Keratinocyte (primary cell): ENCODE data around the gene RHD. TPM values are rescaled to one million over a fixed set of nuclear protein-coding genes. Genes with fewer than 3 reads are reported as not detected.

Experiments used
- DNase-seq: peaks from one replicate; pipeline ENCODE4 v3.0.0-alpha.2; 2011; ENCODE audit warnings: low read depth, missing footprints, low spot score
- FAIRE-seq: peaks from 2 replicates; lab custom pipeline; 2011; peaks lifted over from hg19 to GRCh38; lab: Jason Lieb, UNC
- H2AFZ ChIP-seq: 2 replicates; pipeline ENCODE4 v1.6.0; 2012; ENCODE audit warnings: low read length, control low read depth, inconsistent platforms; ENCODE audit not compliant: control insufficient read depth
- H3K27ac ChIP-seq: 2 replicates; pipeline ENCODE4 v1.5.1; 2011; ENCODE audit warnings: low read length; ENCODE audit not compliant: control insufficient read depth, insufficient read depth
- H3K27me3 ChIP-seq: 3 replicates; pipeline ENCODE4 v1.6.0; 2011; ENCODE audit warnings: low read length; ENCODE audit not compliant: control insufficient read depth, insufficient read depth; ENCODE audit errors: extremely low read depth
- H3K36me3 ChIP-seq, 2 experiments: 2 replicates in 1 of 2; 3 replicates in 1 of 2; pipeline ENCODE4 v1.5.1; 2011; ENCODE audit warnings: low read length in 2 of 2, mild to moderate bottlenecking in 1 of 2; ENCODE audit not compliant: control insufficient read depth in 2 of 2, insufficient read depth in 2 of 2; ENCODE audit errors: extremely low read depth in 1 of 2
- H3K4me1 ChIP-seq: 3 replicates; pipeline ENCODE4 v1.5.1; 2011; ENCODE audit warnings: low read length; ENCODE audit not compliant: control insufficient read depth, insufficient read depth; ENCODE audit errors: extremely low read depth
- H3K4me2 ChIP-seq: 3 replicates; pipeline ENCODE4 v1.6.0; 2011; ENCODE audit warnings: low read depth, low read length; ENCODE audit not compliant: control insufficient read depth, insufficient read depth; ENCODE audit errors: extremely low read depth
- H3K4me3 ChIP-seq, 3 experiments: fragments of 200-600 bp in 1 of 3; sonication (generic) in 1 of 3; 2 replicates in 2 of 3; 3 replicates in 1 of 3; pipeline ENCODE4 v1.5.1; 2011 to 2016; ENCODE audit warnings: low read length in 3 of 3, mild to moderate bottlenecking in 3 of 3, control low read depth in 2 of 3, inconsistent platforms in 1 of 3, low read depth in 1 of 3, mixed read lengths in 1 of 3, mixed run types in 1 of 3, moderate library complexity in 1 of 3; ENCODE audit not compliant: control insufficient read depth in 2 of 3, insufficient read depth in 2 of 3; ENCODE audit errors: extremely low read depth in 1 of 3
- H3K79me2 ChIP-seq: 2 replicates; pipeline ENCODE4 v1.6.0; 2012; ENCODE audit warnings: low read length; ENCODE audit not compliant: control insufficient read depth, insufficient read depth
- H3K9ac ChIP-seq: 3 replicates; pipeline ENCODE4 v1.6.0; 2011; ENCODE audit warnings: low read length; ENCODE audit not compliant: control insufficient read depth, insufficient read depth; ENCODE audit errors: extremely low read depth
- H3K9me1 ChIP-seq: 3 replicates; pipeline ENCODE4 v1.6.0; 2011; ENCODE audit warnings: low read length; ENCODE audit not compliant: control insufficient read depth, insufficient read depth; ENCODE audit errors: extremely low read depth
- H3K9me3 ChIP-seq: 2 replicates; pipeline ENCODE4 v1.5.1; 2012; ENCODE audit warnings: low read depth, low read length; ENCODE audit not compliant: control insufficient read depth
- H4K20me1 ChIP-seq: 3 replicates; pipeline ENCODE4 v1.6.0; 2011; ENCODE audit warnings: low read length; ENCODE audit not compliant: control insufficient read depth, insufficient read depth; ENCODE audit errors: extremely low read depth
- EZH2 ChIP-seq: IDR thresholded peaks from one replicate; pipeline ENCODE4 v1.6.1; 2012; ENCODE audit warnings: inconsistent platforms, mild to moderate bottlenecking, low read length, moderate library complexity
- dilution Hi-C: fragments of 300-500 bp; cut with MboI; formaldehyde crosslinking; loops from one replicate; pipeline ENCODE4 v1.7.0; 2020; ENCODE audit warnings: low sequenced_read_pairs; ENCODE audit not compliant: extremely low pct_ligation_motif_present
- polyA plus RNA-seq, 5 experiments: library from polyadenylated mRNA; depleted of rRNA in 3 of 5; stranded (reverse) in 3 of 5; stranded (forward) in 1 of 5; unstranded in 1 of 5; fragments of >200 nt; gene quantifications; 1 replicate in 1 of 5; 2 replicates in 3 of 5; 3 replicates in 1 of 5; pipeline versions ENCODE4 v1.2.1 to v1.2.3, GENCODE V29; 2011 to 2012; ENCODE audit warnings: missing spikeins in 2 of 5, low read depth in 1 of 5, low replicate concordance in 1 of 5
- TF ChIP-seq, protein P1 (sequence below), 3 experiments: IDR thresholded peaks in 1 of 3; conservative IDR thresholded peaks in 1 of 3; optimal IDR thresholded peaks in 1 of 3; 2 replicates in 2 of 3; 3 replicates in 1 of 3; pipeline versions ENCODE3 to v1.5.1; 2011; ENCODE audit warnings: low read length in 3 of 3, mild to moderate bottlenecking in 3 of 3, moderate library complexity in 2 of 3, control low read depth in 1 of 3, inconsistent platforms in 1 of 3; ENCODE audit not compliant: insufficient read depth in 2 of 3; ENCODE audit errors: extremely low read depth in 1 of 3

RHD gene
- polyA plus RNA-seq, 1 donor (not counting 4 experiments of a cell fraction or from before 2014, with no cell fraction given), result not detected

DNA sequence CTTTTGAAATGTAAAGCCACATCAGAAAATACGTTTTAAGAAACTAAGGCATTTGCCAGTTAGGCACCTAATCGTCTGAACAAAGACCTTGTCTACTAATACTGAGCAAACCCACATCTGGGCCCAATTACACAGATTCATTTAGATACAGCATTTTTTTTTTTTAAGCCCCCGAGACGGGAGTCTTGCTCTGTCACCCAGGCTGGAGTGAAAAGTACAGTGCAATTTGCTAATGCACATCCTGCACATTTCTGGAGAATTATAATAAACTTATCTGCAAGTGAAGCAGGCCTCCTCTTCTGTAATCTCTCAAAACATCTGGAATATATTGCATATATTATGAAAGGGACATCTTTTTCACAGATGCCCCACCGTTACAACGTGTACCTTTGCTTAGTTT is 28.4 kb upstream of the RHD start:
- H4K20me1 ChIP-seq, result peaks cover 12% of the 10 kb centered on the region
- H3K4me1 ChIP-seq, result peaks cover 26% of the 10 kb centered on the region
- no peaks in the 10 kb centered on the region for H3K9me1 ChIP-seq
- H3K4me2 ChIP-seq, result no peak overlapping the region
- H3K9ac ChIP-seq, result no peak overlapping the region
- H3K27me3 ChIP-seq, result no peaks in the 10 kb centered on the region
- no peaks in the 10 kb centered on the region for H3K9me3 ChIP-seq
- DNase-seq, result no peak
- no peak for FAIRE-seq
- dilution Hi-C loops, result no loop called here
- no peak for TF ChIP-seq EZH2
- TF ChIP-seq, protein P1, sequence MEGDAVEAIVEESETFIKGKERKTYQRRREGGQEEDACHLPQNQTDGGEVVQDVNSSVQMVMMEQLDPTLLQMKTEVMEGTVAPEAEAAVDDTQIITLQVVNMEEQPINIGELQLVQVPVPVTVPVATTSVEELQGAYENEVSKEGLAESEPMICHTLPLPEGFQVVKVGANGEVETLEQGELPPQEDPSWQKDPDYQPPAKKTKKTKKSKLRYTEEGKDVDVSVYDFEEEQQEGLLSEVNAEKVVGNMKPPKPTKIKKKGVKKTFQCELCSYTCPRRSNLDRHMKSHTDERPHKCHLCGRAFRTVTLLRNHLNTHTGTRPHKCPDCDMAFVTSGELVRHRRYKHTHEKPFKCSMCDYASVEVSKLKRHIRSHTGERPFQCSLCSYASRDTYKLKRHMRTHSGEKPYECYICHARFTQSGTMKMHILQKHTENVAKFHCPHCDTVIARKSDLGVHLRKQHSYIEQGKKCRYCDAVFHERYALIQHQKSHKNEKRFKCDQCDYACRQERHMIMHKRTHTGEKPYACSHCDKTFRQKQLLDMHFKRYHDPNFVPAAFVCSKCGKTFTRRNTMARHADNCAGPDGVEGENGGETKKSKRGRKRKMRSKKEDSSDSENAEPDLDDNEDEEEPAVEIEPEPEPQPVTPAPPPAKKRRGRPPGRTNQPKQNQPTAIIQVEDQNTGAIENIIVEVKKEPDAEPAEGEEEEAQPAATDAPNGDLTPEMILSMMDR (optimal IDR thresholded peaks at IDR 0.05 in 1 of 3, IDR thresholded peaks at IDR 0.05 in 1 of 3, conservative IDR thresholded peaks at IDR 0.05 in 1 of 3; ENCODE audit: extremely low read depth in 1 of 3, insufficient read depth in 2 of 3, low read length in 3 of 3), result no peak
- peaks cover 15 to 32% of the 10 kb centered on the region in 2 experiments for H3K36me3 ChIP-seq
- H2AFZ ChIP-seq, result no peak overlapping the region
- no peak overlapping the region for H3K4me3 ChIP-seq
- peaks cover 32% of the 10 kb centered on the region for H3K79me2 ChIP-seq
- no peak overlapping the region for H3K27ac ChIP-seq

- dilution Hi-C loops, result no loop called here
- Histone ChIP-seq H3K4me1 (peaks cover 21% of the 10 kb centered on the region), H3K4me2 (peak overlapping the region; percentile 95), H3K27me3 (no peaks in the 10 kb centered on the region), H3K36me3 (peaks cover 15 to 32% of the 10 kb centered on the region in 2 experiments), H3K4me3 (peak overlapping the region; percentile 77 to 100 (median 97)), H3K9me1 (no peaks in the 10 kb centered on the region), H3K79me2 (peaks cover 32% of the 10 kb centered on the region), H4K20me1 (peaks cover 12% of the 10 kb centered on the region), H2AFZ (no peak overlapping the region), H3K9ac (peak overlapping the region; percentile 97), H3K27ac (no peak overlapping the region), H3K9me3 (no peaks in the 10 kb centered on the region)
- DNase-seq (no peak), FAIRE-seq (no peak)
- TF ChIP-seq, protein P1 (optimal IDR thresholded peaks at IDR 0.05 in 1 of 3, IDR thresholded peaks at IDR 0.05 in 1 of 3, conservative IDR thresholded peaks at IDR 0.05 in 1 of 3; ENCODE audit: extremely low read depth in 1 of 3, insufficient read depth in 2 of 3, low read length in 3 of 3), result no peak
- no peak for TF ChIP-seq EZH2
These were observed 26.9 kb upstream of the RHD start for GRCh38 chr1:25245393-25245792.
